HG02571 (cell line): ENCODE data around the gene CNTNAP1.
"Not testable (repeated sequence)": the region's sequence is repeated elsewhere in the genome, so short reads cannot be mapped to it uniquely, and the experiment has no call there.

ENCODE experiments used
- ATAC-seq: cut with Tn5 transposase; IDR thresholded peaks from one replicate; pipeline ENCODE4 v1.9.1; 2021; ENCODE audit warnings: mild to moderate bottlenecking, moderate library complexity; ENCODE audit not compliant: unreplicated experiment

The CNTNAP1 gene

GRCh38 chr17:42720996-42721583 is 38.8 kb downstream of the CNTNAP1 start:
- no peak for ATAC-seq

GRCh38 chr17:42723636-42724035 is 41.3 kb downstream of the CNTNAP1 start:
- ATAC-seq, result no peak

- no peak for ATAC-seq
Measured at GRCh38 chr17:42725143-42725542, 42.8 kb downstream of the CNTNAP1 start.

GRCh38 chr17:42740699-42741098 is 58.4 kb downstream of the CNTNAP1 start:
- no peak for ATAC-seq

- not testable (repeated sequence) for ATAC-seq
Measured at GRCh38 chr17:42742916-42743315, 60.6 kb downstream of the CNTNAP1 start.

GRCh38 chr17:42743595-42744282 is 61.4 kb downstream of the CNTNAP1 start:
- ATAC-seq, result no peak

GRCh38 chr17:42744283-42744805 is 62.0 kb downstream of the CNTNAP1 start:
- peak; percentile 49 for ATAC-seq

- ATAC-seq, result peak; percentile 77
Measured at GRCh38 chr17:42744806-42745617, 62.7 kb downstream of the CNTNAP1 start, which contains the start of gene EZH1. Gene EZH1, minus strand, starts transcription at chr17:42745040. Its CDS starts 16,099 bp downstream, at chr17:42728941.

GRCh38 chr17:42748202-42748907 is 66.0 kb downstream of the CNTNAP1 start:
- no peak for ATAC-seq

GRCh38 chr17:42748908-42749798 is 66.8 kb downstream of the CNTNAP1 start:
- ATAC-seq, result no peak
